ENCODE measurements around the gene KIF20B.

GRCh38 chr10:89669985-89670384, 31.4 kb upstream of the KIF20B start:
- TF ChIP-seq, protein P1, sequence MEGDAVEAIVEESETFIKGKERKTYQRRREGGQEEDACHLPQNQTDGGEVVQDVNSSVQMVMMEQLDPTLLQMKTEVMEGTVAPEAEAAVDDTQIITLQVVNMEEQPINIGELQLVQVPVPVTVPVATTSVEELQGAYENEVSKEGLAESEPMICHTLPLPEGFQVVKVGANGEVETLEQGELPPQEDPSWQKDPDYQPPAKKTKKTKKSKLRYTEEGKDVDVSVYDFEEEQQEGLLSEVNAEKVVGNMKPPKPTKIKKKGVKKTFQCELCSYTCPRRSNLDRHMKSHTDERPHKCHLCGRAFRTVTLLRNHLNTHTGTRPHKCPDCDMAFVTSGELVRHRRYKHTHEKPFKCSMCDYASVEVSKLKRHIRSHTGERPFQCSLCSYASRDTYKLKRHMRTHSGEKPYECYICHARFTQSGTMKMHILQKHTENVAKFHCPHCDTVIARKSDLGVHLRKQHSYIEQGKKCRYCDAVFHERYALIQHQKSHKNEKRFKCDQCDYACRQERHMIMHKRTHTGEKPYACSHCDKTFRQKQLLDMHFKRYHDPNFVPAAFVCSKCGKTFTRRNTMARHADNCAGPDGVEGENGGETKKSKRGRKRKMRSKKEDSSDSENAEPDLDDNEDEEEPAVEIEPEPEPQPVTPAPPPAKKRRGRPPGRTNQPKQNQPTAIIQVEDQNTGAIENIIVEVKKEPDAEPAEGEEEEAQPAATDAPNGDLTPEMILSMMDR (IDR thresholded peaks at IDR 0.05 in 8 of 11, conservative IDR thresholded peaks at IDR 0.05 in 3 of 11), result no peak
- no peak for TF ChIP-seq POLR2AphosphoS5 (IDR thresholded peaks at IDR 0.05)
- no peak for TF ChIP-seq POLR2A (IDR thresholded peaks at IDR 0.05)

All from spleen (tissue), 7 donors.